HepG2 (cell line): ENCODE measurements around the gene SBNO1. TPM values are rescaled to one million over a fixed set of nuclear protein-coding genes. Genes with fewer than 3 reads are reported as not detected.
A peak's percentile ranks its signal among the peaks of the same experiment; 100 is the strongest.

ENCODE experiments used
- ATAC-seq: fragments of 200-7000 bp; cut with Tn5 transposase; 3 replicates; pipeline ENCODE4 v1.9.1; 2020; ENCODE audit warnings: mild to moderate bottlenecking, moderate library complexity
- BruUV-seq: library from RNA; stranded (reverse); fragments of 400-500 nt; replicated peaks from 2 replicates; lab custom pipeline; 2021; lab: Mats Ljungman, UMichigan
- CTCF ChIA-PET: fragments of 300-600 bp; formaldehyde crosslinking; extraction: SDS; loops from one replicate; lab custom pipeline; 2021; ENCODE audit warnings: low total read pairs, inconsistent platforms, low intra/inter-chr PET ratio; lab: Yijun Ruan, JAX
- POLR2A ChIA-PET: fragments of 350-600 bp; sonication (Branson Sonifier 250); formaldehyde crosslinking; loops from one replicate; lab custom pipeline; 2020; ENCODE audit warnings: antibody characterized with exemption, inconsistent platforms; lab: Yijun Ruan, JAX
- DNase-seq: peaks from one replicate; pipeline ENCODE4 v3.0.0-alpha.2; 2015; ENCODE audit warnings: low spot score
- FAIRE-seq: peaks from 3 replicates; lab custom pipeline; 2011; peaks lifted over from hg19 to GRCh38; lab: Jason Lieb, UNC
- H2AFZ ChIP-seq: one replicate; pipeline ENCODE4 v1.6.1; 2011; ENCODE audit warnings: low read length, inconsistent platforms
- H3K27ac ChIP-seq: fragments of 300-600 bp; 3 replicates; pipeline ENCODE4 v1.8.0; 2011; ENCODE audit warnings: mixed run types, mild to moderate bottlenecking, mixed read lengths, low read length, inconsistent platforms; ENCODE audit not compliant: insufficient read depth; ENCODE audit errors: extremely low read length
- H3K27me3 ChIP-seq, 2 experiments: fragments of 200-600 bp in 1 of 2; 2 replicates in 1 of 2; 3 replicates in 1 of 2; pipeline versions ENCODE4 v1.6.0 to v1.8.0; 2011; ENCODE audit warnings: low read length in 2 of 2, mild to moderate bottlenecking in 2 of 2, moderate library complexity in 2 of 2, inconsistent platforms in 1 of 2; ENCODE audit not compliant: insufficient read depth in 2 of 2, control insufficient read depth in 1 of 2
- H3K36me3 ChIP-seq, 2 experiments: fragments of 200-600 bp in 1 of 2; replicated peaks in 1 of 2; 2 replicates in 1 of 2; 3 replicates in 1 of 2; pipeline versions ENCODE4 v1.5.1 to v1.8.0; 2011; ENCODE audit warnings: low read length in 2 of 2, inconsistent platforms in 1 of 2; ENCODE audit not compliant: insufficient read depth in 2 of 2, control insufficient read depth in 1 of 2
- H3K4me1 ChIP-seq: 2 replicates; pipeline ENCODE4 v1.5.1; 2012; ENCODE audit warnings: low read length, inconsistent platforms; ENCODE audit not compliant: insufficient read depth
- H3K4me2 ChIP-seq: 2 replicates; pipeline ENCODE4 v1.6.0; 2011; ENCODE audit warnings: low read depth, low read length, inconsistent platforms
- H3K4me3 ChIP-seq, 3 experiments: fragments of 200-600 bp in 1 of 3; sonication (generic), shearing (Covaris generic) in 1 of 3; replicated peaks in 1 of 3; 2 replicates each; pipeline ENCODE4 v1.5.1; 2011 to 2016; ENCODE audit warnings: low read length in 3 of 3, inconsistent platforms in 2 of 3, low read depth in 2 of 3, mild to moderate bottlenecking in 2 of 3, control low read depth in 1 of 3, mixed read lengths in 1 of 3; ENCODE audit not compliant: insufficient read depth in 1 of 3
- H3K79me2 ChIP-seq: one replicate; pipeline ENCODE4 v1.6.1; 2011; ENCODE audit warnings: low read length, inconsistent platforms; ENCODE audit not compliant: insufficient read depth
- H3K9ac ChIP-seq: 2 replicates; pipeline ENCODE4 v1.6.0; 2011; ENCODE audit warnings: mild to moderate bottlenecking, low read depth, low read length, inconsistent platforms; ENCODE audit not compliant: insufficient read depth
- H3K9me3 ChIP-seq: 2 replicates; pipeline ENCODE4 v1.5.1; 2012; ENCODE audit warnings: mild to moderate bottlenecking, low read length
- H4K20me1 ChIP-seq: 2 replicates; pipeline ENCODE4 v1.6.0; 2011; ENCODE audit warnings: inconsistent platforms, mild to moderate bottlenecking, low read length, moderate library complexity; ENCODE audit not compliant: insufficient read depth
- ARID5B ChIP-seq: IDR thresholded peaks from 2 replicates; pipeline ENCODE4 v1.4.0; 2020; ENCODE audit warnings: mild to moderate bottlenecking, missing genetic modification reagents
- IRF9 ChIP-seq: sonication (generic); formaldehyde crosslinking; IDR thresholded peaks from 2 replicates; pipeline ENCODE4 v1.8.0; 2022; ENCODE audit warnings: missing genetic modification reagents, mild to moderate bottlenecking, borderline replicate concordance
- RBFOX2 ChIP-seq: fragments of 200-400 bp; formaldehyde crosslinking; IDR thresholded peaks from 2 replicates; pipeline ENCODE4 v1.6.1; 2017; ENCODE audit warnings: low read depth, mild to moderate bottlenecking, low read length
- SAFB2 ChIP-seq: sonication (generic); formaldehyde crosslinking; IDR thresholded peaks from 2 replicates; pipeline ENCODE4 v1.5.1; 2020; ENCODE audit warnings: missing genetic modification reagents, low read depth, mild to moderate bottlenecking, borderline replicate concordance
- XRCC5 ChIP-seq: fragments of 200-400 bp; formaldehyde crosslinking; optimal IDR thresholded peaks from 2 replicates; pipeline ENCODE3; 2017; ENCODE audit warnings: mild to moderate bottlenecking, low read length
- ZNF34 ChIP-seq: sonication (generic); formaldehyde crosslinking; IDR thresholded peaks from 2 replicates; pipeline ENCODE4 v1.4.0; 2020; ENCODE audit warnings: mild to moderate bottlenecking, missing genetic modification reagents, borderline replicate concordance
- WGBS: methylation state at CpG from one replicate; pipeline ENCODE4 v1.1.6; 2017; ENCODE audit warnings: low lambda C conversion rate; 5-methylcytosine and 5-hydroxymethylcytosine counted together
- in situ Hi-C: cut with HindIII; loops from 2 replicates; pipeline ENCODE4 v1.10.0; 2017; ENCODE audit warnings: low pct_unique_long_range_greater_than_20kb; ENCODE audit not compliant: extremely low pct_ligation_motif_present
- intact Hi-C: fragments of 100-400 bp; cut with micrococcal nuclease; formaldehyde crosslinking; loops from one replicate; pipeline ENCODE4 v1.10.0; 2022; ENCODE audit not compliant: unreplicated experiment
- polyA plus RNA-seq, 8 experiments: library from polyadenylated mRNA; depleted of rRNA in 3 of 8; stranded (reverse) in 7 of 8; unstranded in 1 of 8; fragments of >200 nt; fragmentation: Illumina TruSeq in 4 of 8; extraction: Trizol in 4 of 8; gene quantifications; 2 replicates each; pipeline versions ENCODE4 v1.2.1 to v1.2.3, GENCODE V29; 2011 to 2016; ENCODE audit warnings: low read depth in 4 of 8, missing spikeins in 1 of 8, mixed read lengths in 1 of 8; ENCODE audit not compliant: insufficient read depth in 1 of 8
- total RNA-seq, 5 experiments: library from RNA; depleted of rRNA; stranded (reverse); fragments of >200 nt; fragmentation: Illumina TruSeq; extraction: Trizol; gene quantifications; 2 replicates each; pipeline ENCODE4 v1.2.3, GENCODE V29; 2016; ENCODE audit warnings: low read depth in 1 of 5

Gene SBNO1
- total and polyA plus RNA-seq, 2 of the 13 experiments (the other 11 are each of a cell fraction or from before 2014, with no cell fraction given): 10.9 to 40.2 TPM

GRCh38 chr12:123398550-123399254, 34.1 kb upstream of the SBNO1 start:
- CTCF ChIA-PET: no interaction called here
- ATAC-seq (no peak), FAIRE-seq (no peak)
- intact Hi-C loops: no loop called here
- Histone ChIP-seq H3K4me1 (no peaks in the 10 kb centered on the region), H4K20me1 (no peaks in the 10 kb centered on the region)
- in situ Hi-C loops: no loop called here
- WGBS: 99% methylated on average over 10 of the region's 14 CpGs
- TF ChIP-seq RBFOX2: 0 out of 2 replicates have a peak, but pooled peaks have one; percentile 26
- TF ChIP-seq XRCC5: no peak
- TF ChIP-seq, all 625 proteins: peak for 1
- POLR2A ChIA-PET: interaction anchor here (1.4 kb wide), 1 partner anchor 15 kb away, joined by 3 read pairs; the partner anchor contains the start of gene KMT5A
- Histone ChIP-seq H2AFZ (no peak overlapping the region), H3K9me3 (no peaks in the 10 kb centered on the region), H3K4me2 (no peak overlapping the region), H3K4me3 (no peak overlapping the region), H3K27ac (no peak overlapping the region), H3K9ac (no peak overlapping the region), H3K79me2 (peaks cover 20% of the 10 kb centered on the region), H3K27me3 (no peaks in the 10 kb centered on the region), H3K36me3 (peaks cover 28 to 63% of the 10 kb centered on the region in 2 experiments)
- BruUV-seq: no TSS peak
- no peak for DNase-seq

- in situ Hi-C loops: no loop called here
- Histone ChIP-seq H3K4me1 (no peaks in the 10 kb centered on the region), H3K27ac (no peak overlapping the region), H3K4me3 (no peak overlapping the region), H3K36me3 (peaks cover 27 to 63% of the 10 kb centered on the region in 2 experiments), H3K9me3 (no peaks in the 10 kb centered on the region), H3K27me3 (no peaks in the 10 kb centered on the region), H3K9ac (no peak overlapping the region), H2AFZ (no peak overlapping the region), H3K79me2 (peaks cover 22% of the 10 kb centered on the region), H3K4me2 (no peak overlapping the region), H4K20me1 (no peaks in the 10 kb centered on the region)
- intact Hi-C loops: no loop called here
- 96% methylated on average over 10 of the region's 10 CpGs for WGBS
- BruUV-seq: no TSS peak
- CTCF ChIA-PET: no interaction called here
- FAIRE-seq: no peak
- DNase-seq: no peak
- POLR2A ChIA-PET: interaction anchor here (1.4 kb wide), 1 partner anchor 14 kb away, joined by 3 read pairs; the partner anchor contains the start of gene KMT5A
- ATAC-seq: no peak
- TF ChIP-seq SAFB2 (CRISPR knock-in tag) (no peak), ZNF34 (CRISPR knock-in tag) (no peak), IRF9 (no peak), ARID5B (CRISPR knock-in tag) (no peak)
Observed at GRCh38 chr12:123398177-123398549, 33.5 kb upstream of the SBNO1 start.
